Neuronal stem cell (in vitro differentiated cells): ENCODE data around the gene AFF4.

Experiments
- DNase-seq: peaks from one replicate; pipeline ENCODE4 v3.0.0-alpha.2; 2013; ENCODE audit warnings: low spot score
- H2AFZ ChIP-seq: one replicate; pipeline ENCODE4 v1.6.1; 2013; ENCODE audit warnings: mild to moderate bottlenecking, low read length, inconsistent platforms
- H2AK5ac ChIP-seq: 2 replicates; pipeline ENCODE4 v1.6.1; 2013; ENCODE audit warnings: low read depth, mild to moderate bottlenecking, inconsistent platforms, low read length, moderate library complexity, mixed read lengths
- H2BK120ac ChIP-seq: 2 replicates; pipeline ENCODE4 v1.6.1; 2013; ENCODE audit warnings: low read depth, mild to moderate bottlenecking, inconsistent platforms, low read length, moderate library complexity, mixed read lengths
- H2BK12ac ChIP-seq: one replicate; pipeline ENCODE4 v1.6.1; 2013; ENCODE audit warnings: low read length, inconsistent platforms
- H2BK15ac ChIP-seq: 2 replicates; pipeline ENCODE4 v1.6.1; 2013; ENCODE audit warnings: mild to moderate bottlenecking, low read length, inconsistent platforms, mixed read lengths
- H2BK5ac ChIP-seq: one replicate; pipeline ENCODE4 v1.6.1; 2013; ENCODE audit warnings: inconsistent platforms, mild to moderate bottlenecking, low read length, moderate library complexity
- H3K14ac ChIP-seq: one replicate; pipeline ENCODE4 v1.6.1; 2013; ENCODE audit warnings: low read length, inconsistent platforms
- H3K18ac ChIP-seq: 2 replicates; pipeline ENCODE4 v1.6.1; 2013; ENCODE audit warnings: low read length, inconsistent platforms
- H3K23ac ChIP-seq: 2 replicates; pipeline ENCODE4 v1.6.1; 2013; ENCODE audit warnings: low read depth, mild to moderate bottlenecking, mixed read lengths, low read length, inconsistent platforms; ENCODE audit not compliant: poor library complexity
- H3K27ac ChIP-seq: replicated peaks from 3 replicates; pipeline ENCODE4 v1.5.1; 2013; ENCODE audit warnings: low read length, inconsistent platforms
- H3K27me3 ChIP-seq, 3 experiments: 2 replicates each; pipeline ENCODE4 v1.6.1; 2013; ENCODE audit warnings: low read length in 3 of 3, mild to moderate bottlenecking in 2 of 3, inconsistent platforms in 1 of 3, low read depth in 1 of 3, mixed read lengths in 1 of 3, moderate library complexity in 1 of 3; ENCODE audit not compliant: control insufficient read depth in 3 of 3, insufficient read depth in 3 of 3
- H3K36me3 ChIP-seq, 2 donors: replicated peaks in 1 of 2; 2 replicates each; pipeline ENCODE4 v1.6.1; 2013; ENCODE audit warnings: low read length in 2 of 2; ENCODE audit not compliant: control insufficient read depth in 2 of 2, insufficient read depth in 2 of 2
- H3K4ac ChIP-seq: 2 replicates; pipeline ENCODE4 v1.6.1; 2013; ENCODE audit warnings: inconsistent platforms, mild to moderate bottlenecking, low read length, moderate library complexity
- H3K4me1 ChIP-seq, 2 donors: 1 replicate in 1 of 2; 2 replicates in 1 of 2; pipeline ENCODE4 v1.6.1; 2013; ENCODE audit warnings: low read length in 2 of 2, low read depth in 1 of 2; ENCODE audit not compliant: control insufficient read depth in 2 of 2, insufficient read depth in 1 of 2
- H3K4me2 ChIP-seq: one replicate; pipeline ENCODE4 v1.6.1; 2013; ENCODE audit warnings: mild to moderate bottlenecking, low read length, inconsistent platforms; ENCODE audit not compliant: insufficient read depth, poor library complexity, severe bottlenecking
- H3K4me3 ChIP-seq, 2 donors: 2 replicates each; pipeline ENCODE4 v1.5.1; 2013; ENCODE audit warnings: low read length in 2 of 2, mild to moderate bottlenecking in 2 of 2, inconsistent platforms in 1 of 2, moderate library complexity in 1 of 2
- H3K79me1 ChIP-seq: one replicate; pipeline ENCODE4 v1.6.1; 2013; ENCODE audit warnings: low read depth, mild to moderate bottlenecking, inconsistent platforms, low read length, moderate library complexity
- H3K9ac ChIP-seq: one replicate; pipeline ENCODE4 v1.6.1; 2013; ENCODE audit warnings: mild to moderate bottlenecking, low read depth, low read length, inconsistent platforms; ENCODE audit not compliant: poor library complexity
- H3K9me3 ChIP-seq, 2 donors: replicated peaks in 1 of 2; 2 replicates each; pipeline versions ENCODE3 to v1.6.1; 2013; ENCODE audit warnings: low read length in 2 of 2, mild to moderate bottlenecking in 2 of 2, inconsistent platforms in 1 of 2, low read depth in 1 of 2, mixed read lengths in 1 of 2, moderate library complexity in 1 of 2; ENCODE audit not compliant: control insufficient read depth in 2 of 2, insufficient read depth in 1 of 2
- H4K8ac ChIP-seq: one replicate; pipeline ENCODE4 v1.6.1; 2013; ENCODE audit warnings: low read depth, mild to moderate bottlenecking, inconsistent platforms, low read length, moderate library complexity
- H4K91ac ChIP-seq: one replicate; pipeline ENCODE4 v1.6.1; 2013; ENCODE audit warnings: low read length, low read depth, mild to moderate bottlenecking, inconsistent platforms; ENCODE audit not compliant: poor library complexity
- WGBS, 2 donors: extraction: QIAGEN DNeasy Blood & Tissue Kit; methylation state at CpG; one replicate each; pipeline ENCODE4 v1.1.7; 2013; ENCODE audit warnings: missing lambda C conversion rate in 2 of 2, mixed read lengths in 1 of 2; ENCODE audit not compliant: insufficient read length in 2 of 2, insufficient replicate concordance in 1 of 2; ENCODE audit errors: extremely low coverage in 2 of 2; 5-methylcytosine and 5-hydroxymethylcytosine counted together

Gene AFF4

DNA sequence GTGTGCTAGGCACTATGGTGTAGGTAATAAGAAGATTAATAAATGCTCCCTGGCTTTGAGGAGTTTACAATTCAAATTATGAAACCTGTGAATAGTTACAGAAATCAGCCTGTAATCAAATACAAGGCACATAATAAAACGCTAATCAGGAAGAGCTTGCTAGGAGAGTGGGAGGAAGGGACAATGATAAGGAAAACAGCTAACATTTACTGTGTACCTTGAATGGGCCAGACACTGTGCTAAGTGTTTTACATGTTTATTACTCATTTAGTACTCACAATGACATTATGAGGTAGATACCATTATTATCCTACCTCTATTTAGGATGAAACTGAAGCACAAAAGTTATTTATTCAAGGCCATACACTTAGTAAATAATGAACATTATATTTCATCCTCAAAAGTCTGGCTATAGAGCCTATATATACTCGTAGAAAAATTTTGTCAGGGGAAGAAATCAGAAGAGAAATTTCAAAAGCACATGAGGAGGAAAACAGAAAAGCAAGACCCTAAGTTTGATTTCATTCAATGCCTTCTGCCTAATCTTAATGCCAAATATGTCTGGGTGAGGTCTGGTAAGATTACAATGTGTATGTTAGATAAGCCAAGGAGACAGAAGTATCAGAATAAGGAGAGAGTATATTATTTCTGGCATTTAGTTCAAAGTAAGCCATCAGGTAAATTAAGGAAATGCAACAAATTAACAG, 35.9 kb downstream of the AFF4 start:
- Histone ChIP-seq H4K91ac (no peak overlapping the region), H3K4me1 (no peaks in the 10 kb centered on the region), H3K36me3 (peaks cover 6 to 96% of the 10 kb centered on the region in 2 donors), H4K8ac (no peak overlapping the region), H2BK120ac (no peak overlapping the region), H2AK5ac (no peak overlapping the region), H3K23ac (no peak overlapping the region), H3K18ac (no peak overlapping the region), H3K9ac (no peak overlapping the region), H3K27ac (no peak overlapping the region), H3K14ac (no peak overlapping the region), H3K27me3 (no peaks in the 10 kb centered on the region), H3K4ac (no peak overlapping the region), H3K4me3 (no peak overlapping the region), H3K9me3 (no peaks in the 10 kb centered on the region), H3K4me2 (no peak overlapping the region), H3K79me1 (peaks cover 2% of the 10 kb centered on the region), H2AFZ (no peak overlapping the region), H2BK5ac (no peak overlapping the region), H2BK12ac (no peak overlapping the region), H2BK15ac (no peak overlapping the region)
- no CpG with 5 or more reads among the region's 2 CpGs for WGBS, 2 donors
- no peak for DNase-seq

- Histone ChIP-seq H2BK15ac (no peak overlapping the region), H2BK12ac (no peak overlapping the region), H3K27ac (no peak overlapping the region), H2BK120ac (no peak overlapping the region), H3K36me3 (peaks cover 10 to 95% of the 10 kb centered on the region in 2 donors), H2AFZ (no peak overlapping the region), H4K8ac (no peak overlapping the region), H3K18ac (no peak overlapping the region), H3K23ac (no peak overlapping the region), H3K4me3 (no peak overlapping the region), H2AK5ac (no peak overlapping the region), H3K27me3 (no peaks in the 10 kb centered on the region), H3K4ac (no peak overlapping the region), H3K14ac (no peak overlapping the region), H3K9ac (no peak overlapping the region), H3K79me1 (peaks cover 4% of the 10 kb centered on the region), H3K4me2 (no peak overlapping the region), H3K9me3 (no peaks in the 10 kb centered on the region), H2BK5ac (no peak overlapping the region), H4K91ac (no peak overlapping the region), H3K4me1 (no peaks in the 10 kb centered on the region)
- WGBS, 2 donors, result no CpG with 5 or more reads among the region's 4 CpGs
- no peak for DNase-seq
These were observed 37.0 kb downstream of the AFF4 start for GRCh38 chr5:132926437-132926836.

GRCh38 chr5:132916086-132916485, 47.3 kb downstream of the AFF4 start:
- Histone ChIP-seq H2BK5ac (no peak overlapping the region), H3K18ac (no peak overlapping the region), H3K9ac (no peak overlapping the region), H3K4me1 (no peaks in the 10 kb centered on the region), H4K91ac (no peak overlapping the region), H3K27me3 (no peaks in the 10 kb centered on the region), H4K8ac (no peak overlapping the region), H2AK5ac (no peak overlapping the region), H3K23ac (no peak overlapping the region), H3K14ac (no peak overlapping the region), H2BK120ac (no peak overlapping the region), H3K9me3 (no peaks in the 10 kb centered on the region), H3K27ac (no peak overlapping the region), H2BK15ac (no peak overlapping the region), H3K36me3 (peaks cover 7 to 79% of the 10 kb centered on the region in 2 donors), H2BK12ac (no peak overlapping the region), H2AFZ (no peak overlapping the region), H3K79me1 (no peaks in the 10 kb centered on the region), H3K4me2 (no peak overlapping the region), H3K4ac (no peak overlapping the region), H3K4me3 (no peak overlapping the region)
- WGBS, 2 donors, result no CpG with 5 or more reads among the region's 3 CpGs
- DNase-seq, result no peak

- no peak for DNase-seq
- peaks cover 7 to 81% of the 10 kb centered on the region in 2 donors for H3K36me3 ChIP-seq
- no peak overlapping the region for H3K27ac ChIP-seq
- no peak overlapping the region for H2AFZ ChIP-seq
- H3K18ac ChIP-seq, result no peak overlapping the region
- H4K91ac ChIP-seq, result no peak overlapping the region
- no peak overlapping the region for H3K4me3 ChIP-seq
- H3K14ac ChIP-seq, result no peak overlapping the region
- H2BK120ac ChIP-seq, result no peak overlapping the region
- no peak overlapping the region for H3K23ac ChIP-seq
- no CpG with 5 or more reads among the region's 5 CpGs for WGBS, 2 donors
- no peak overlapping the region for H4K8ac ChIP-seq
- H2AK5ac ChIP-seq, result no peak overlapping the region
- H2BK15ac ChIP-seq, result no peak overlapping the region
- H3K4me2 ChIP-seq, result no peak overlapping the region
- no peaks in the 10 kb centered on the region for H3K4me1 ChIP-seq
- no peak overlapping the region for H2BK5ac ChIP-seq
- no peak overlapping the region for H3K4ac ChIP-seq
- no peaks in the 10 kb centered on the region for H3K27me3 ChIP-seq
- no peaks in the 10 kb centered on the region for H3K9me3 ChIP-seq
- H3K79me1 ChIP-seq, result no peaks in the 10 kb centered on the region
- no peak overlapping the region for H2BK12ac ChIP-seq
- no peak overlapping the region for H3K9ac ChIP-seq
These were observed 47.8 kb downstream of the AFF4 start for GRCh38 chr5:132915681-132916080.
